SU-DHL-6 (cell line): Measurements from ENCODE around the gene TRMT5.

Experiments used
- H2AFZ ChIP-seq: fragments of 200-600 bp; sonication (generic); 2 replicates; pipeline ENCODE4 v1.6.1; 2014; ENCODE audit warnings: low read depth, mild to moderate bottlenecking, moderate library complexity, mixed read lengths, antibody characterized with exemption, low read length; ENCODE audit not compliant: severe bottlenecking
- H3F3A ChIP-seq: fragments of 200-600 bp; shearing (Covaris generic); 2 replicates; pipeline ENCODE4 v1.6.0; 2016; ENCODE audit warnings: antibody characterized with exemption, mild to moderate bottlenecking; ENCODE audit not compliant: insufficient read depth
- H3K27ac ChIP-seq: fragments of 200-600 bp; sonication (generic); 2 replicates; pipeline ENCODE4 v1.5.1; 2016; ENCODE audit warnings: low read depth, mild to moderate bottlenecking, low read length, moderate library complexity, mixed read lengths
- H3K27me3 ChIP-seq: fragments of 200-600 bp; sonication (generic), shearing (Covaris generic); 2 replicates; pipeline ENCODE4 v1.6.0; 2014; ENCODE audit warnings: mild to moderate bottlenecking, low read length
- H3K36me3 ChIP-seq: fragments of 200-600 bp; sonication (generic); 2 replicates; pipeline ENCODE4 v1.6.1; 2014; ENCODE audit warnings: mild to moderate bottlenecking, low read length, mixed read lengths
- H3K4me2 ChIP-seq: fragments of 300-600, 200-600 bp; shearing (Covaris generic), sonication (generic); 2 replicates; pipeline ENCODE4 v1.6.0; 2014; ENCODE audit warnings: low read length, low read depth, mild to moderate bottlenecking; ENCODE audit not compliant: poor library complexity, severe bottlenecking
- H3K4me3 ChIP-seq: fragments of 200-600 bp; sonication (generic); 2 replicates; pipeline ENCODE4 v1.5.1; 2014; ENCODE audit warnings: antibody characterized with exemption, low read length, mild to moderate bottlenecking, mixed read lengths; ENCODE audit not compliant: insufficient read depth, poor library complexity, severe bottlenecking
- H3K79me2 ChIP-seq: fragments of 200-600 bp; sonication (generic); 2 replicates; pipeline ENCODE4 v1.6.1; 2014; ENCODE audit warnings: mild to moderate bottlenecking, low read length, moderate library complexity; ENCODE audit not compliant: insufficient read depth
- H3K9ac ChIP-seq: fragments of 200-600 bp; sonication (generic); 2 replicates; pipeline ENCODE4 v1.7.0; 2014; ENCODE audit warnings: mild to moderate bottlenecking, low read length
- H3K9me2 ChIP-seq: fragments of 200-600 bp; sonication (generic); replicated peaks from 2 replicates; pipeline ENCODE4 v1.6.1; 2014; ENCODE audit warnings: low read length; ENCODE audit not compliant: insufficient read depth
- H3K9me3 ChIP-seq: fragments of 200-600 bp; sonication (generic); 2 replicates; pipeline ENCODE4 v1.6.1; 2014; ENCODE audit warnings: low read length, mixed read lengths; ENCODE audit not compliant: insufficient read depth
- H4K20me1 ChIP-seq: fragments of 200-600 bp; sonication (generic); 2 replicates; pipeline ENCODE4 v1.6.1; 2014; ENCODE audit warnings: low read depth, mild to moderate bottlenecking, antibody characterized with exemption, low read length, moderate library complexity, mixed read lengths
- CTCF ChIP-seq: fragments of 200-600 bp; sonication (generic); IDR thresholded peaks from one replicate; pipeline ENCODE4 v1.5.1; 2017; ENCODE audit warnings: antibody characterized with exemption, mild to moderate bottlenecking, low read length, moderate library complexity; ENCODE audit not compliant: insufficient read depth, poor library complexity, severe bottlenecking
- EZH2phosphoT487 ChIP-seq: fragments of 200-600 bp; sonication (generic), shearing (Covaris generic); conservative IDR thresholded peaks from 2 replicates; pipeline ENCODE4 v1.6.1; 2018; ENCODE audit warnings: mild to moderate bottlenecking, antibody characterized with exemption, low read length, moderate library complexity, mixed read lengths

TRMT5 gene

GRCh38 chr14:60946773-60947172 is 34.1 kb downstream of the TRMT5 start:
- no peak for TF ChIP-seq CTCF
- TF ChIP-seq EZH2phosphoT487: no peak
- Histone ChIP-seq H2AFZ (no peak overlapping the region), H3K9ac (no peak overlapping the region), H3K36me3 (no peaks in the 10 kb centered on the region), H3K4me2 (no peak overlapping the region), H3K4me3 (no peak overlapping the region), H3K9me2 (no peaks in the 10 kb centered on the region), H3K27ac (no peak overlapping the region), H4K20me1 (0 out of 2 replicates have a peak, but pooled peaks cover 2% of the 10 kb centered on the region), H3K79me2 (no peaks in the 10 kb centered on the region), H3K9me3 (no peaks in the 10 kb centered on the region), H3K27me3 (no peaks in the 10 kb centered on the region), H3F3A (no peaks in the 10 kb centered on the region)

GRCh38 chr14:60945984-60946383 is 34.9 kb downstream of the TRMT5 start:
- Histone ChIP-seq H3K27ac (no peak overlapping the region), H3K27me3 (no peaks in the 10 kb centered on the region), H3K4me2 (no peak overlapping the region), H3F3A (no peaks in the 10 kb centered on the region), H3K9me2 (no peaks in the 10 kb centered on the region), H4K20me1 (0 out of 2 replicates have a peak, but pooled peaks cover 2% of the 10 kb centered on the region), H3K9ac (no peak overlapping the region), H3K4me3 (no peak overlapping the region), H3K9me3 (no peaks in the 10 kb centered on the region), H2AFZ (no peak overlapping the region), H3K36me3 (no peaks in the 10 kb centered on the region), H3K79me2 (no peaks in the 10 kb centered on the region)
- TF ChIP-seq EZH2phosphoT487: no peak
- TF ChIP-seq CTCF: no peak

- H3F3A ChIP-seq: no peaks in the 10 kb centered on the region
- H3K27ac ChIP-seq: no peak overlapping the region
- no peaks in the 10 kb centered on the region for H3K9me3 ChIP-seq
- TF ChIP-seq CTCF (no peak), EZH2phosphoT487 (no peak)
- no peak overlapping the region for H3K9ac ChIP-seq
- H2AFZ ChIP-seq: no peak overlapping the region
- no peaks in the 10 kb centered on the region for H3K9me2 ChIP-seq
- no peaks in the 10 kb centered on the region for H3K36me3 ChIP-seq
- no peaks in the 10 kb centered on the region for H3K79me2 ChIP-seq
- no peaks in the 10 kb centered on the region for H3K27me3 ChIP-seq
- no peak overlapping the region for H3K4me3 ChIP-seq
- H4K20me1 ChIP-seq: 0 out of 2 replicates have a peak, but pooled peaks cover 2% of the 10 kb centered on the region
- H3K4me2 ChIP-seq: no peak overlapping the region
Measured at GRCh38 chr14:60944204-60944603, 36.7 kb downstream of the TRMT5 start.

- TF ChIP-seq CTCF (no peak), EZH2phosphoT487 (no peak)
- no peak overlapping the region for H3K4me2 ChIP-seq
- H3K79me2 ChIP-seq: no peaks in the 10 kb centered on the region
Measured at GRCh38 chr14:60943637-60944032, 37.2 kb downstream of the TRMT5 start.

More at GRCh38 chr14:60943637-60944032, 37.2 kb downstream of the TRMT5 start:
- H3K9me2 ChIP-seq: no peaks in the 10 kb centered on the region
- H3F3A ChIP-seq: no peaks in the 10 kb centered on the region
- no peak overlapping the region for H2AFZ ChIP-seq
- H4K20me1 ChIP-seq: 0 out of 2 replicates have a peak, but pooled peaks cover 2% of the 10 kb centered on the region
- no peak overlapping the region for H3K27ac ChIP-seq
- no peaks in the 10 kb centered on the region for H3K36me3 ChIP-seq
- H3K4me3 ChIP-seq: no peak overlapping the region
- no peaks in the 10 kb centered on the region for H3K9me3 ChIP-seq
- no peak overlapping the region for H3K9ac ChIP-seq
- no peaks in the 10 kb centered on the region for H3K27me3 ChIP-seq
